ENCODE results near the gene MPI.

- TF ChIP-seq ZNF610 (tag by site-specific recombination; IDR thresholded peaks at IDR 0.05; ENCODE audit: borderline replicate concordance) (no peak), TRIM28 (IDR thresholded peaks at IDR 0.05; ENCODE audit: borderline replicate concordance, low read length) (no peak), ZFHX2 (tag by site-specific recombination; conservative IDR thresholded peaks at IDR 0.05) (no peak), CTCF (tag by site-specific recombination; IDR thresholded peaks at IDR 0.05) (no peak), ZNF26 (tag by site-specific recombination; IDR thresholded peaks at IDR 0.05) (no peak), ZNF707 (tag by site-specific recombination; IDR thresholded peaks at IDR 0.05) (no peak), PRDM1 (tag by site-specific recombination; IDR thresholded peaks at IDR 0.05) (no peak)
These were observed 6.0 kb downstream of the MPI start for GRCh38 chr15:74895830-74896229.

Data from HEK293 (cell line).